ENCODE data around the gene ALX4.

The ALX4 gene

GRCh38 chr11:44223238-44223637 is 86.7 kb downstream of the ALX4 start:
- Histone ChIP-seq H3K4me1 (ENCODE audit: control insufficient read depth, low read depth, low read length) (no peaks in the 10 kb centered on the region), H3K27me3 (ENCODE audit: control insufficient read depth, insufficient read depth, low read length) (no peaks in the 10 kb centered on the region), H3K9ac (ENCODE audit: low read length) (no peak overlapping the region), H3K9me3 (ENCODE audit: control insufficient read depth, low read depth, low read length) (no peaks in the 10 kb centered on the region), H3K27ac (ENCODE audit: low read length) (no peak overlapping the region), H3K36me3 (ENCODE audit: control insufficient read depth, low read depth, low read length) (no peaks in the 10 kb centered on the region), H3K4me3 (ENCODE audit: low read length) (no peak overlapping the region)

DNA sequence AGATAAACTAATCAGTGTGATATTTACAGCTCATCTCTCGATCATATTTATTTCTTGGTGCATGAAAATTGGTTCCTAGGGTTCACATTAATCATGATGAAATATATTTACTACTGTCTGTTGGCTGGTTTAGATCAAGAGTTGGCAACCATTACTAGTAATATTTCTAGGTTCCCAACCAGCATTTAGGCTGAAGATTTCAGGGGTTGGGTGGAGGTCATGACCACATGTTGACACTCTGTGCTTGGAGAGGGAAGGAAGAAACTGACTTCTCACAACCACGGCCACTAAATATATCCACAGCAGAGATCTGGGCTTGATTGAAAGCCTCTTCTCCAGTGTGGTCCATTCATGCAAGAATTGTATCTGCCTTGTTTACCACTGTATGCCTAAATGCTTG is 87.9 kb downstream of the ALX4 start:
- Histone ChIP-seq H3K27me3 (ENCODE audit: control insufficient read depth, insufficient read depth, low read length) (no peaks in the 10 kb centered on the region), H3K4me3 (ENCODE audit: low read length) (no peak overlapping the region), H3K36me3 (ENCODE audit: control insufficient read depth, low read depth, low read length) (no peaks in the 10 kb centered on the region), H3K4me1 (ENCODE audit: control insufficient read depth, low read depth, low read length) (no peaks in the 10 kb centered on the region), H3K9ac (ENCODE audit: low read length) (no peak overlapping the region), H3K27ac (ENCODE audit: low read length) (no peak overlapping the region), H3K9me3 (ENCODE audit: control insufficient read depth, low read depth, low read length) (no peaks in the 10 kb centered on the region)

DNA sequence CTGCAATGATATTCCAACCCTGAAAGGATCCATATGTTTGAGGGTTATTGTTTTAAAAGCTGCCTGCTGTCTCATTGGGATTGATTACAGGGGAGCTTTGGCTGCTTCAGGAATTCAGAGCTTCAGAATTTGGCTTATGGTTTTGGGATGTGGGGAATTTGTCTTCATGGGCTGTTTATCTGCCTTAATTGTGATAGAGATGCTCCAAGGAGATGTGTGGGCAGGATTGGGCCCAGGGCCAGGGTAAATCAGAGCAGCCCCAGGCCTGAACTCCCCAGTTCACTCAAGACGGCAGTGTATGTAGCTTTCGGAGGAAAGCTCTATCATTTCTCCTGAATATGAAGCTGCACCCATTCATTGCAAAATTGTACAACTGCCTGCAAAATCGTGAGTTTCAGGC is 88.5 kb downstream of the ALX4 start:
- Histone ChIP-seq H3K27ac (ENCODE audit: low read length) (no peak overlapping the region), H3K27me3 (ENCODE audit: control insufficient read depth, insufficient read depth, low read length) (no peaks in the 10 kb centered on the region), H3K4me1 (ENCODE audit: control insufficient read depth, low read depth, low read length) (no peaks in the 10 kb centered on the region), H3K9ac (ENCODE audit: low read length) (no peak overlapping the region), H3K9me3 (ENCODE audit: control insufficient read depth, low read depth, low read length) (no peaks in the 10 kb centered on the region), H3K36me3 (ENCODE audit: control insufficient read depth, low read depth, low read length) (no peaks in the 10 kb centered on the region), H3K4me3 (ENCODE audit: low read length) (no peak overlapping the region)

GRCh38 chr11:44219830-44220796 is 89.8 kb downstream of the ALX4 start:
- Histone ChIP-seq H3K9me3 (ENCODE audit: control insufficient read depth, low read depth, low read length) (no peaks in the 10 kb centered on the region), H3K4me1 (ENCODE audit: control insufficient read depth, low read depth, low read length) (no peaks in the 10 kb centered on the region), H3K36me3 (ENCODE audit: control insufficient read depth, low read depth, low read length) (no peaks in the 10 kb centered on the region), H3K27me3 (ENCODE audit: control insufficient read depth, insufficient read depth, low read length) (no peaks in the 10 kb centered on the region), H3K4me3 (ENCODE audit: low read length) (no peak overlapping the region), H3K9ac (ENCODE audit: low read length) (no peak overlapping the region), H3K27ac (ENCODE audit: low read length) (no peak overlapping the region)

GRCh38 chr11:44217432-44217831 is 92.5 kb downstream of the ALX4 start:
- Histone ChIP-seq H3K4me3 (ENCODE audit: low read length) (no peak overlapping the region), H3K9me3 (ENCODE audit: control insufficient read depth, low read depth, low read length) (no peaks in the 10 kb centered on the region), H3K27ac (ENCODE audit: low read length) (no peak overlapping the region), H3K36me3 (ENCODE audit: control insufficient read depth, low read depth, low read length) (no peaks in the 10 kb centered on the region), H3K27me3 (ENCODE audit: control insufficient read depth, insufficient read depth, low read length) (no peaks in the 10 kb centered on the region), H3K9ac (ENCODE audit: low read length) (no peak overlapping the region), H3K4me1 (ENCODE audit: control insufficient read depth, low read depth, low read length) (no peaks in the 10 kb centered on the region)

DNA sequence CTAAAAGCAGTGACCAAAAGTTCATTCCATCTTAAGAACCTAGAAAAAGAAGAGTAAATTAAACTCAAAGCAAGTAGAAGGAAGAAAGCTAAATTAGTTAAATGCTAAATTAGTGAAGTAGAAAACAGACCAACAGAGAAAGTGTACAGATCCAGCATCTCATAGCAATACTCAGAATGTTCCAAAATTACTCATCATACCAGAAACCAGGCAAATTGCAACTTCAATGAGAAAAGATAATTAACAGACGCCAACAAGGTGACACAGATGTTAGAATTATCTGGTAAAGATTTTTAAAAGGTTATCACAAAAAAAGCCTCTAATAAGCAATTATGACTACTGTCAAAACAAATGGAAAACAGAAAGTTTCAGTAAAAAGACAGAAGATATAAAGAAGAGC is 96.8 kb downstream of the ALX4 start:
- no peaks in the 10 kb centered on the region for H3K27me3 ChIP-seq (ENCODE audit: control insufficient read depth, insufficient read depth, low read length)
- no peaks in the 10 kb centered on the region for H3K36me3 ChIP-seq (ENCODE audit: control insufficient read depth, low read depth, low read length)
- no peaks in the 10 kb centered on the region for H3K4me1 ChIP-seq (ENCODE audit: control insufficient read depth, low read depth, low read length)
- H3K4me3 ChIP-seq (ENCODE audit: low read length) = no peak overlapping the region
- H3K9me3 ChIP-seq (ENCODE audit: control insufficient read depth, low read depth, low read length) = no peaks in the 10 kb centered on the region
- no peak overlapping the region for H3K9ac ChIP-seq (ENCODE audit: low read length)
- H3K27ac ChIP-seq (ENCODE audit: low read length) = no peak overlapping the region

DNA sequence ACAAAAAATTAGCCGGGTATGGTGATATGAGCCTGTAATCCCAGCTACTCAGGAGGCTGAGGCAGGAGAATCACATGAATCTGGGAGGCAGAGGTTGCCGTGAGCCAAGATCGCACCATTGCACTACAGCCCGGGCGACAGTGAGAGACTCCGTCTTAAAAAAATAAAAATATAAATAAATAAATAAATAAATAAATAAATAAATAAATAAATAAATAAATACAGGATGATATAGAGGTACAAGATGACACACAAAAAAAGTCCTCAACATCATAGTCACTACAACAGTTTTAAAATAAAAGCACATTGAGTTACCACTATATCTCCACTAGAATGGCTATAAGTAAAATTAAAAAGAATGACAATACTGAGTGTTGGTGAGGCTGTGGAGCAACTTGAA is 97.8 kb downstream of the ALX4 start:
- Histone ChIP-seq H3K9ac (ENCODE audit: low read length) (no peak overlapping the region), H3K9me3 (ENCODE audit: control insufficient read depth, low read depth, low read length) (no peaks in the 10 kb centered on the region), H3K4me3 (ENCODE audit: low read length) (no peak overlapping the region), H3K27me3 (ENCODE audit: control insufficient read depth, insufficient read depth, low read length) (no peaks in the 10 kb centered on the region), H3K27ac (ENCODE audit: low read length) (no peak overlapping the region), H3K36me3 (ENCODE audit: control insufficient read depth, low read depth, low read length) (no peaks in the 10 kb centered on the region), H3K4me1 (ENCODE audit: control insufficient read depth, low read depth, low read length) (no peaks in the 10 kb centered on the region)

All from iPS-18a (cell line).